ENCODE results near the gene CACHD1.

DNA sequence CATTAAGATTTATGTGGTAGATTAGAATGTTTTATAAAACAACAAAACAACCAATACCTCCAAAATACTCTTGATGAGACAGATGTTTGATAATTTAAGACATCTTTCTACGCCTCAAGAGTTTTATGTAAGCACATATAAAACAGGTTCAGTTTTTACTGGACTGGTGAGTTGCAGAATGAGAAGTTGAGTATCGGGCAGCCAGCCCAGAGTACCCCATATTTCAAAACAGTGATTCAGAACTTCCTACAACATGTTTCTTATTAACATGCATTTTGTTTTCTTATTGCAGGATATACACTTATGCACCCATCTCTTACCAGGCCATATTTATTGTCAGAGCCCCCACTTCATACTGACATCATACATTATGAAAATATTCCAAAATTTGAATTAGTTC lies 183.5 kb downstream of the CACHD1 start:
- no peak for TF ChIP-seq POLR2A (IDR thresholded peaks at IDR 0.05; ENCODE audit: low read length)
- no peak for TF ChIP-seq GATA1 (IDR thresholded peaks at IDR 0.05; ENCODE audit: low read depth, low read length)

All from erythroblast (primary cell).